ENCODE measurements around the gene TPRX2.

- TF ChIP-seq BATF2 (CRISPR knock-in tag; IDR thresholded peaks at IDR 0.05), result no peak
- TF ChIP-seq POLR2AphosphoS5 (IDR thresholded peaks at IDR 0.05; ENCODE audit: low read depth, low read length), result no peak
- TF ChIP-seq CTCF (CRISPR knock-in tag; IDR thresholded peaks at IDR 0.05), result no peak
- no peak for TF ChIP-seq ADNP (CRISPR knock-in tag; IDR thresholded peaks at IDR 0.05)
Measured at GRCh38 chr19:47897861-47898260, 38.8 kb downstream of the TPRX2 start.
